Measurements from ENCODE around the gene NR1D1.

Gene NR1D1

GRCh38 chr17:40095944-40096791 is 4.2 kb downstream of the NR1D1 start:
- Mint-ChIP-seq H3K36me3 (ENCODE audit: low read depth) (peaks cover 31% of the 10 kb centered on the region), H3K27ac (peak overlapping the region; percentile 87), H3K4me1 (ENCODE audit: low read depth) (peaks cover 58% of the 10 kb centered on the region), H3K27me3 (ENCODE audit: low read depth) (no peaks in the 10 kb centered on the region), H3K9me3 (no peaks in the 10 kb centered on the region), H3K4me3 (peak overlapping the region; percentile 78)
- DNase-seq (ENCODE audit: low spot score), result peak; percentile 93

GRCh38 chr17:40095351-40095943 is 4.9 kb downstream of the NR1D1 start:
- Mint-ChIP-seq H3K27ac (peak overlapping the region; percentile 87), H3K27me3 (ENCODE audit: low read depth) (no peaks in the 10 kb centered on the region), H3K4me1 (ENCODE audit: low read depth) (peaks cover 51% of the 10 kb centered on the region), H3K36me3 (ENCODE audit: low read depth) (peaks cover 31% of the 10 kb centered on the region), H3K9me3 (no peaks in the 10 kb centered on the region), H3K4me3 (peak overlapping the region; percentile 78)
- no peak for DNase-seq (ENCODE audit: low spot score)

GRCh38 chr17:40094874-40095273 is 5.5 kb downstream of the NR1D1 start:
- Mint-ChIP-seq H3K4me1 (ENCODE audit: low read depth) (peaks cover 46% of the 10 kb centered on the region), H3K4me3 (peak overlapping the region; percentile 78), H3K36me3 (ENCODE audit: low read depth) (peaks cover 31% of the 10 kb centered on the region), H3K27me3 (ENCODE audit: low read depth) (no peaks in the 10 kb centered on the region), H3K9me3 (no peaks in the 10 kb centered on the region), H3K27ac (peak overlapping the region; percentile 31)
- DNase-seq (ENCODE audit: low spot score), result no peak

- Mint-ChIP-seq H3K9me3 (no peaks in the 10 kb centered on the region), H3K36me3 (ENCODE audit: low read depth) (peaks cover 32% of the 10 kb centered on the region), H3K27me3 (ENCODE audit: low read depth) (no peaks in the 10 kb centered on the region), H3K4me3 (no peak overlapping the region), H3K27ac (peak overlapping the region; percentile 58), H3K4me1 (ENCODE audit: low read depth) (peaks cover 37% of the 10 kb centered on the region)
- no peak for DNase-seq (ENCODE audit: low spot score)
Measured at GRCh38 chr17:40093580-40094201, 6.7 kb downstream of the NR1D1 start.

- H3K4me3 Mint-ChIP-seq, result no peak overlapping the region
- no peaks in the 10 kb centered on the region for H3K9me3 Mint-ChIP-seq
- H3K36me3 Mint-ChIP-seq (ENCODE audit: low read depth), result peaks cover 30% of the 10 kb centered on the region
- H3K27me3 Mint-ChIP-seq (ENCODE audit: low read depth), result no peaks in the 10 kb centered on the region
- no peak for DNase-seq (ENCODE audit: low spot score)
- peaks cover 31% of the 10 kb centered on the region for H3K4me1 Mint-ChIP-seq (ENCODE audit: low read depth)
- H3K27ac Mint-ChIP-seq, result peak overlapping the region; percentile 58
Measured at GRCh38 chr17:40093005-40093579, 7.3 kb downstream of the NR1D1 start.

GRCh38 chr17:40092581-40092980 is 7.8 kb downstream of the NR1D1 start:
- no peaks in the 10 kb centered on the region for H3K9me3 Mint-ChIP-seq
- H3K4me3 Mint-ChIP-seq, result no peak overlapping the region
- no peak overlapping the region for H3K27ac Mint-ChIP-seq
- no peak for DNase-seq (ENCODE audit: low spot score)
- no peaks in the 10 kb centered on the region for H3K27me3 Mint-ChIP-seq (ENCODE audit: low read depth)
- H3K4me1 Mint-ChIP-seq (ENCODE audit: low read depth), result peaks cover 27% of the 10 kb centered on the region
- peaks cover 30% of the 10 kb centered on the region for H3K36me3 Mint-ChIP-seq (ENCODE audit: low read depth)

- H3K27ac Mint-ChIP-seq, result no peak overlapping the region
- DNase-seq (ENCODE audit: low spot score), result no peak
- H3K36me3 Mint-ChIP-seq (ENCODE audit: low read depth), result peaks cover 30% of the 10 kb centered on the region
- peaks cover 21% of the 10 kb centered on the region for H3K4me1 Mint-ChIP-seq (ENCODE audit: low read depth)
- no peaks in the 10 kb centered on the region for H3K27me3 Mint-ChIP-seq (ENCODE audit: low read depth)
- H3K9me3 Mint-ChIP-seq, result no peaks in the 10 kb centered on the region
- no peak overlapping the region for H3K4me3 Mint-ChIP-seq
Measured at GRCh38 chr17:40091691-40092397, 8.5 kb downstream of the NR1D1 start.

- DNase-seq (ENCODE audit: low spot score), result no peak
- Mint-ChIP-seq H3K9me3 (no peaks in the 10 kb centered on the region), H3K27ac (peak overlapping the region; percentile 32), H3K36me3 (ENCODE audit: low read depth) (peaks cover 18% of the 10 kb centered on the region), H3K27me3 (ENCODE audit: low read depth) (no peaks in the 10 kb centered on the region), H3K4me1 (ENCODE audit: low read depth) (peaks cover 9% of the 10 kb centered on the region), H3K4me3 (no peak overlapping the region)
Measured at GRCh38 chr17:40090237-40091119, 9.9 kb downstream of the NR1D1 start.

- Mint-ChIP-seq H3K4me3 (no peak overlapping the region), H3K9me3 (no peaks in the 10 kb centered on the region), H3K27ac (peak overlapping the region; percentile 37), H3K27me3 (ENCODE audit: low read depth) (no peaks in the 10 kb centered on the region), H3K4me1 (ENCODE audit: low read depth) (peaks cover 3% of the 10 kb centered on the region), H3K36me3 (ENCODE audit: low read depth) (peaks cover 15% of the 10 kb centered on the region)
- DNase-seq (ENCODE audit: low spot score), result no peak
Measured at GRCh38 chr17:40089077-40089895, 11.1 kb downstream of the NR1D1 start.

GRCh38 chr17:40087903-40088718 is 12.3 kb downstream of the NR1D1 start:
- Mint-ChIP-seq H3K9me3 (no peaks in the 10 kb centered on the region), H3K36me3 (ENCODE audit: low read depth) (peaks cover 6% of the 10 kb centered on the region), H3K4me1 (ENCODE audit: low read depth) (no peaks in the 10 kb centered on the region), H3K27ac (peak overlapping the region; percentile 46), H3K27me3 (ENCODE audit: low read depth) (no peaks in the 10 kb centered on the region), H3K4me3 (no peak overlapping the region)
- DNase-seq (ENCODE audit: low spot score), result no peak

- Mint-ChIP-seq H3K4me1 (ENCODE audit: low read depth) (no peaks in the 10 kb centered on the region), H3K27ac (peak overlapping the region; percentile 4), H3K9me3 (no peaks in the 10 kb centered on the region), H3K36me3 (ENCODE audit: low read depth) (peaks cover 6% of the 10 kb centered on the region), H3K27me3 (ENCODE audit: low read depth) (no peaks in the 10 kb centered on the region), H3K4me3 (no peak overlapping the region)
- DNase-seq (ENCODE audit: low spot score), result no peak
Measured at GRCh38 chr17:40087049-40087794, 13.2 kb downstream of the NR1D1 start.

Data from T-helper 2 cell treated with Interferon-gamma antibody and Interleukin-4, amounts not matched to agents 5 μg/mL and 100 μg/mL, for 36 hours (primary cell).